ENCODE data around the gene LEMD3. TPM values are rescaled to one million over a fixed set of nuclear protein-coding genes. Genes with fewer than 3 reads are reported as not detected.
"Not testable (repeated sequence)": the region's sequence is repeated elsewhere in the genome, so short reads cannot be mapped to it uniquely, and the experiment has no call there.

The LEMD3 gene
- total RNA-seq, 1 experiment from 2014 or later: 57.8 TPM

DNA sequence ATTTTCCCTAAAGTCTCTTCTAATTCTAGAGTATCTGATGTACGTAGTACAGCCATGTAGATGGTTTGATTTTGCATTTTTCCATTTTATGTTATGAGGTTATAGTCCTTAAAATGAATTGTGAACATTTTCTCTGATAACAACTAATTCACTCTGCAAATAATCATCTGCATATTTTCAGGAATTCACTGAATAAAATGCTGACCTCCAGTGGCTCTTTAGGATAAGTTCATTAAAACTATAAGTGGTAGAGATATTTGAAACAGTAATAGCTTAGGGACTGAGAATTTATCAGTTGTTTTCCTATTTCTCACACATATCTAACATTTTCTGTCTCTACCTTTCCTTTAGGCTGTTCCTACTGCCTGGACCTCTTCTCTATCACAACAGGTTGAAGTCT is 113.5 kb downstream of the LEMD3 start:
- Histone ChIP-seq H2AFZ (ENCODE audit: low read length) (no peak overlapping the region), H3K36me3 (ENCODE audit: low read depth, low read length) (no peaks in the 10 kb centered on the region), H3F3A (ENCODE audit: low read length, unreplicated experiment) (no peaks in the 10 kb centered on the region), H3K9me3 (ENCODE audit: low read length) (no peaks in the 10 kb centered on the region), H3K27me3 (ENCODE audit: low read length) (no peaks in the 10 kb centered on the region), H3K79me2 (ENCODE audit: low read length) (0 out of 2 replicates have a peak, but pooled peaks cover 5% of the 10 kb centered on the region), H3K9ac (ENCODE audit: low read length) (no peak overlapping the region), H4K20me1 (ENCODE audit: low read length) (no peaks in the 10 kb centered on the region), H3K27ac (ENCODE audit: low read length) (no peak overlapping the region), H3K4me1 (ENCODE audit: insufficient read depth, low read length) (peaks cover 5% of the 10 kb centered on the region; the same call in 1 of the 2 replicates), H3K4me3 (ENCODE audit: low read length) (no peak overlapping the region), H3K4me2 (ENCODE audit: low read length) (no peak overlapping the region), H3K9me2 (replicated peaks; ENCODE audit: low read length) (no peaks in the 10 kb centered on the region)
- TF ChIP-seq, protein P1, sequence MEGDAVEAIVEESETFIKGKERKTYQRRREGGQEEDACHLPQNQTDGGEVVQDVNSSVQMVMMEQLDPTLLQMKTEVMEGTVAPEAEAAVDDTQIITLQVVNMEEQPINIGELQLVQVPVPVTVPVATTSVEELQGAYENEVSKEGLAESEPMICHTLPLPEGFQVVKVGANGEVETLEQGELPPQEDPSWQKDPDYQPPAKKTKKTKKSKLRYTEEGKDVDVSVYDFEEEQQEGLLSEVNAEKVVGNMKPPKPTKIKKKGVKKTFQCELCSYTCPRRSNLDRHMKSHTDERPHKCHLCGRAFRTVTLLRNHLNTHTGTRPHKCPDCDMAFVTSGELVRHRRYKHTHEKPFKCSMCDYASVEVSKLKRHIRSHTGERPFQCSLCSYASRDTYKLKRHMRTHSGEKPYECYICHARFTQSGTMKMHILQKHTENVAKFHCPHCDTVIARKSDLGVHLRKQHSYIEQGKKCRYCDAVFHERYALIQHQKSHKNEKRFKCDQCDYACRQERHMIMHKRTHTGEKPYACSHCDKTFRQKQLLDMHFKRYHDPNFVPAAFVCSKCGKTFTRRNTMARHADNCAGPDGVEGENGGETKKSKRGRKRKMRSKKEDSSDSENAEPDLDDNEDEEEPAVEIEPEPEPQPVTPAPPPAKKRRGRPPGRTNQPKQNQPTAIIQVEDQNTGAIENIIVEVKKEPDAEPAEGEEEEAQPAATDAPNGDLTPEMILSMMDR (conservative IDR thresholded peaks at IDR 0.05; ENCODE audit: low read depth, low read length): peak; percentile 53
- TF ChIP-seq EZH2phosphoT487 (IDR thresholded peaks at IDR 0.05; ENCODE audit: borderline replicate concordance, low read length): no peak
- ChIA-PET CTCF (interaction anchor here (1.0 kb wide), 1 partner anchor 18 kb away, joined by 5 read pairs; no protein-coding TSS in a partner anchor), POLR2A (ENCODE audit: unreplicated experiment) (interaction anchor here (0.7 kb wide), 1 partner anchor 487 kb away, joined by 6 read pairs; no protein-coding TSS in a partner anchor)
- DNase-seq (no peak), ATAC-seq (no peak)
- intact Hi-C loops (cut with micrococcal nuclease): loop anchor here (5.0 kb wide), 1 partner anchor 391 kb away; no protein-coding TSS in a partner anchor
- no TSS peak for BruUV-seq (replicated peaks)

DNA sequence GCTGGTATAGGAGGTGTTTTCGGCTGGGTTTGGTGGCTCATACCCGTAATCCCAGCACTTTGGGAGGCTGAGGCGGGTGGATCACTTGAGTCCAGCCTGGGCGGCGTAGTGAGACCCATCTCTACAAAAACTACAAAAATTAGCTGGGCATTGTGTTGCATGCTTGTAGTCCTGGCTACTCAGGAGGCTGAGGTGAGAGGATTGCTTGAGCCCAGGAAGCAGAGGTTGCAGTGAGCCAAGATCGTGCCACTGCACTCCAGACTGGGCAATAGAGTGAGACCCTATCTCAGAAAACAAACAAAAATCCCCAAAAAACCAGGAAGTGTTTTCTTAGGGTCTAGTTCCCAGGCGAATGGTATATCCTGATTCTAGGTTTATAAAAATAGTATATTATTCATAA is 116.1 kb downstream of the LEMD3 start:
- H3K4me3 ChIP-seq (ENCODE audit: low read length); POLR2A ChIA-PET (ENCODE audit: unreplicated experiment); H3K4me1 ChIP-seq (ENCODE audit: insufficient read depth, low read length); H4K20me1 ChIP-seq (ENCODE audit: low read length); ATAC-seq; H3K27me3 ChIP-seq (ENCODE audit: low read length); intact Hi-C loops (cut with micrococcal nuclease); H3F3A ChIP-seq (ENCODE audit: low read length, unreplicated experiment); H3K9ac ChIP-seq (ENCODE audit: low read length); CTCF ChIA-PET; H3K27ac ChIP-seq (ENCODE audit: low read length); H3K36me3 ChIP-seq (ENCODE audit: low read depth, low read length); H2AFZ ChIP-seq (ENCODE audit: low read length); H3K9me2 ChIP-seq (replicated peaks; ENCODE audit: low read length); H3K79me2 ChIP-seq (ENCODE audit: low read length); BruUV-seq (replicated peaks); H3K4me2 ChIP-seq (ENCODE audit: low read length); H3K9me3 ChIP-seq (ENCODE audit: low read length); DNase-seq: not testable (repeated sequence)

DNA sequence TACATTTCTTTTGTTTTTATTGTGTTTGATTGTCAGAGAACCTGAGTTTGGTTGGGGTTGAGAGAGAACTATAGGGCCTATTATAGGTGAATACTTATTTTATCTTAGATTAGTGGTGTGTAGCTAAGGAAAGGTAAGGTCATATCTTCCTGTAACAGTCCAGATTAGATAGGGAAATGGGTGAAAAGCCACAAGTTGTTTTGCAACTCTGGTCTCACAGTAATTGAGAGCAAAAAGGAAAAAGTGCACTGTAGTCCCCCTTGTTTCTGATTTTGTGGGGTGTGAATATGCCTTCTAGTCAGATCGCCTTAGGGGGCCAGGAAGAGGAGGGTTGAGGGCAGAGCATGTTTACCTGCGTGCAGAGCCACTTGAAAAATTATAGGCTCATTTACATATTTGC is 118.0 kb downstream of the LEMD3 start:
- no peak for TF ChIP-seq EZH2 (IDR thresholded peaks at IDR 0.05; ENCODE audit: low read length, unreplicated experiment)
- TF ChIP-seq, protein P1 (conservative IDR thresholded peaks at IDR 0.05; ENCODE audit: low read depth, low read length): no peak
- TF ChIP-seq EZH2phosphoT487 (IDR thresholded peaks at IDR 0.05; ENCODE audit: borderline replicate concordance, low read length): no peak
- CTCF ChIA-PET: no interaction called here
- POLR2A ChIA-PET (ENCODE audit: unreplicated experiment): interaction anchor here (0.6 kb wide), 1 partner anchor 498 kb away, joined by 4 read pairs; no protein-coding TSS in a partner anchor
- no peaks in the 10 kb centered on the region for H4K20me1 ChIP-seq (ENCODE audit: low read length)
- H3F3A ChIP-seq (ENCODE audit: low read length, unreplicated experiment): no peaks in the 10 kb centered on the region
- H3K4me2 ChIP-seq (ENCODE audit: low read length): no peak overlapping the region
- intact Hi-C loops (cut with micrococcal nuclease): no loop called here
- no peak overlapping the region for H3K4me3 ChIP-seq (ENCODE audit: low read length)
- no peak overlapping the region for H3K9ac ChIP-seq (ENCODE audit: low read length)
- H3K27ac ChIP-seq (ENCODE audit: low read length): no peak overlapping the region
- H3K9me2 ChIP-seq (replicated peaks; ENCODE audit: low read length): no peaks in the 10 kb centered on the region
- DNase-seq (no peak), ATAC-seq (no peak)
- no peak overlapping the region for H2AFZ ChIP-seq (ENCODE audit: low read length)
- no peaks in the 10 kb centered on the region for H3K27me3 ChIP-seq (ENCODE audit: low read length)
- no peaks in the 10 kb centered on the region for H3K79me2 ChIP-seq (ENCODE audit: low read length)
- H3K9me3 ChIP-seq (ENCODE audit: low read length): no peaks in the 10 kb centered on the region
- H3K36me3 ChIP-seq (ENCODE audit: low read depth, low read length): no peaks in the 10 kb centered on the region
- no peaks in the 10 kb centered on the region for H3K4me1 ChIP-seq (ENCODE audit: insufficient read depth, low read length)
- BruUV-seq (replicated peaks): no TSS peak
